ENCODE results near the gene ARHGAP21. TPM values are rescaled to one million over a fixed set of nuclear protein-coding genes. Genes with fewer than 3 reads are reported as not detected.

Gene ARHGAP21
- polyA plus RNA-seq, 1 donor (not counting 4 experiments of a cell fraction or from before 2014, with no cell fraction given) = 78.5 TPM

DNA sequence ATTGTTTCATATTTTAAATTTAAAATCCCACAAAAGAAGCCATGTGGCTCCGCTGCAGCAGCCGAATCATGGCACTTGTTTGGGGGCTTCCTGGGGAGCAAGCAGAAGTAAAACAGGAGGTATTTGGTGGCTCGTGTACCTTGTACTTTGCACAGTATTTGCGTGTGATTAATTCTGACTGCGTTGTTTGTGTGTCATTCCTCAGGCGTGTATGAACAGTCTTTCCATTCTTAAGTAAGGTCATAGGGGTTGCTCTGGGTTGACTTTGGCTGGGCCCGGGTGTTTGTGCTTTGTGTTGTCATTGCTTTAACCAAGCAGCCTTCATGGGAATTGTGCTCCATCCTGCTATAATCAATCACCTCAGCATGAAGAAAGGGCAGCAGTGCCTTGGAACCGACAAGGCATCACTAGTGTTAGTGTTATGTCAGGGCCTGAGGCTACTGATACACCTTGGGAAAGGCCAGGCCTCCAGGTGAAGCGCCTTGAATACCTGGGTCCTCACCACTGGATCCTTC lies 182.4 kb downstream of the ARHGAP21 start:
- no peak overlapping the region for H3K27ac ChIP-seq (ENCODE audit: control insufficient read depth, insufficient read depth, low read length)

DNA sequence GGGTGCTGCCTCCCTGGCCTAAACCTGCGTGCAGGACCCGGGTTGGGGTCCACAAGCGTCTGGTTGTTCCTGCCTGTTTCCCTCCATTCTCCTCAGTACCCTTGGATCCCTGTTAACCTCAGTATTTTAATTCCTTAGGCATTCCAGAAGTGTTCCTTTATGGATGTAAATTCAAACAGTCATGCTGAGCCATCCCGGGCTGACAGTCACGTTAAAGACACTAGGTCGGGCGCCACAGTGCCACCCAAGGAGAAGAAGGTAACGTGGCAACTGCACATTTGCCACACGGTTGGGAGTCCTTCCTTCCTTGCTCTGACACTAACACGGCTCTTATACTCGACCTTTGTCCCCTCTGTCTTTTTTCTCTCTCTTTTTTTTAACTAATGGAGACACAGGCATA lies 187.1 kb downstream of the ARHGAP21 start:
- DNase-seq (ENCODE audit: low read depth, low spot score) (no peak), FAIRE-seq (no peak)
- H3K27ac ChIP-seq (ENCODE audit: control insufficient read depth, insufficient read depth, low read length) = no peak overlapping the region
- TF ChIP-seq, protein P1, sequence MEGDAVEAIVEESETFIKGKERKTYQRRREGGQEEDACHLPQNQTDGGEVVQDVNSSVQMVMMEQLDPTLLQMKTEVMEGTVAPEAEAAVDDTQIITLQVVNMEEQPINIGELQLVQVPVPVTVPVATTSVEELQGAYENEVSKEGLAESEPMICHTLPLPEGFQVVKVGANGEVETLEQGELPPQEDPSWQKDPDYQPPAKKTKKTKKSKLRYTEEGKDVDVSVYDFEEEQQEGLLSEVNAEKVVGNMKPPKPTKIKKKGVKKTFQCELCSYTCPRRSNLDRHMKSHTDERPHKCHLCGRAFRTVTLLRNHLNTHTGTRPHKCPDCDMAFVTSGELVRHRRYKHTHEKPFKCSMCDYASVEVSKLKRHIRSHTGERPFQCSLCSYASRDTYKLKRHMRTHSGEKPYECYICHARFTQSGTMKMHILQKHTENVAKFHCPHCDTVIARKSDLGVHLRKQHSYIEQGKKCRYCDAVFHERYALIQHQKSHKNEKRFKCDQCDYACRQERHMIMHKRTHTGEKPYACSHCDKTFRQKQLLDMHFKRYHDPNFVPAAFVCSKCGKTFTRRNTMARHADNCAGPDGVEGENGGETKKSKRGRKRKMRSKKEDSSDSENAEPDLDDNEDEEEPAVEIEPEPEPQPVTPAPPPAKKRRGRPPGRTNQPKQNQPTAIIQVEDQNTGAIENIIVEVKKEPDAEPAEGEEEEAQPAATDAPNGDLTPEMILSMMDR (optimal IDR thresholded peaks at IDR 0.05 in 1 of 3, IDR thresholded peaks at IDR 0.05 in 1 of 3, conservative IDR thresholded peaks at IDR 0.05 in 1 of 3; ENCODE audit: extremely low read depth in 1 of 3, insufficient read depth in 2 of 3, low read length in 3 of 3) = no peak
- TF ChIP-seq EZH2 (IDR thresholded peaks at IDR 0.05; ENCODE audit: low read length) = no peak
- H3K4me1 ChIP-seq (ENCODE audit: control insufficient read depth, extremely low read depth, insufficient read depth, low read length) = no peaks in the 10 kb centered on the region
- dilution Hi-C loops (cut with MboI; ENCODE audit: extremely low pct_ligation_motif_present, low sequenced_read_pairs) = no loop called here
- H3K36me3 ChIP-seq (ENCODE audit: control insufficient read depth in 2 of 2, extremely low read depth in 1 of 2, insufficient read depth in 2 of 2, low read length in 2 of 2) = peaks cover 8 to 30% of the 10 kb centered on the region in 2 experiments
- no peak overlapping the region for H3K4me2 ChIP-seq (ENCODE audit: control insufficient read depth, extremely low read depth, insufficient read depth, low read depth, low read length)
- H3K9me3 ChIP-seq (ENCODE audit: control insufficient read depth, low read depth, low read length) = no peaks in the 10 kb centered on the region
- H4K20me1 ChIP-seq (ENCODE audit: control insufficient read depth, extremely low read depth, insufficient read depth, low read length) = no peaks in the 10 kb centered on the region
- H3K9me1 ChIP-seq (ENCODE audit: control insufficient read depth, extremely low read depth, insufficient read depth, low read length) = no peaks in the 10 kb centered on the region
- no peaks in the 10 kb centered on the region for H3K79me2 ChIP-seq (ENCODE audit: control insufficient read depth, insufficient read depth, low read length)
- H3K27me3 ChIP-seq (ENCODE audit: control insufficient read depth, extremely low read depth, insufficient read depth, low read length) = no peaks in the 10 kb centered on the region
- no peak overlapping the region for H2AFZ ChIP-seq (ENCODE audit: control insufficient read depth, low read length)
- no peak overlapping the region for H3K4me3 ChIP-seq (ENCODE audit: control insufficient read depth in 2 of 3, extremely low read depth in 1 of 3, insufficient read depth in 2 of 3, low read depth in 1 of 3, low read length in 3 of 3)
- H3K9ac ChIP-seq (ENCODE audit: control insufficient read depth, extremely low read depth, insufficient read depth, low read length) = no peak overlapping the region

More for the DNA sequence above, 182.4 kb downstream of the ARHGAP21 start:
- no peaks in the 10 kb centered on the region for H3K27me3 ChIP-seq (ENCODE audit: control insufficient read depth, extremely low read depth, insufficient read depth, low read length)
- TF ChIP-seq, protein P1 (optimal IDR thresholded peaks at IDR 0.05 in 1 of 3, IDR thresholded peaks at IDR 0.05 in 1 of 3, conservative IDR thresholded peaks at IDR 0.05 in 1 of 3; ENCODE audit: extremely low read depth in 1 of 3, insufficient read depth in 2 of 3, low read length in 3 of 3) = no peak
- TF ChIP-seq EZH2 (IDR thresholded peaks at IDR 0.05; ENCODE audit: low read length) = no peak
- H3K9ac ChIP-seq (ENCODE audit: control insufficient read depth, extremely low read depth, insufficient read depth, low read length) = no peak overlapping the region
- DNase-seq (ENCODE audit: low read depth, low spot score) (no peak), FAIRE-seq (no peak)
- peaks cover 17% of the 10 kb centered on the region in 2 experiments for H3K36me3 ChIP-seq (ENCODE audit: control insufficient read depth in 2 of 2, extremely low read depth in 1 of 2, insufficient read depth in 2 of 2, low read length in 2 of 2)
- dilution Hi-C loops (cut with MboI; ENCODE audit: extremely low pct_ligation_motif_present, low sequenced_read_pairs) = no loop called here
- H3K9me1 ChIP-seq (ENCODE audit: control insufficient read depth, extremely low read depth, insufficient read depth, low read length) = no peaks in the 10 kb centered on the region
- H3K4me1 ChIP-seq (ENCODE audit: control insufficient read depth, extremely low read depth, insufficient read depth, low read length) = no peaks in the 10 kb centered on the region
- H3K4me3 ChIP-seq (ENCODE audit: control insufficient read depth in 2 of 3, extremely low read depth in 1 of 3, insufficient read depth in 2 of 3, low read depth in 1 of 3, low read length in 3 of 3) = no peak overlapping the region
- H2AFZ ChIP-seq (ENCODE audit: control insufficient read depth, low read length) = no peak overlapping the region
- H3K79me2 ChIP-seq (ENCODE audit: control insufficient read depth, insufficient read depth, low read length) = no peaks in the 10 kb centered on the region
- H3K9me3 ChIP-seq (ENCODE audit: control insufficient read depth, low read depth, low read length) = no peaks in the 10 kb centered on the region
- H3K4me2 ChIP-seq (ENCODE audit: control insufficient read depth, extremely low read depth, insufficient read depth, low read depth, low read length) = no peak overlapping the region
- no peaks in the 10 kb centered on the region for H4K20me1 ChIP-seq (ENCODE audit: control insufficient read depth, extremely low read depth, insufficient read depth, low read length)
